Measurements from ENCODE around the gene ADNP. TPM values are rescaled to one million over a fixed set of nuclear protein-coding genes. Genes with fewer than 3 reads are reported as not detected.

ADNP gene
- total and polyA plus RNA-seq, 2 of the 13 experiments (the other 11 are each of a cell fraction or from before 2014, with no cell fraction given): 21.0 to 21.5 TPM

GRCh38 chr20:50931306-50932015, at the start of gene ADNP (continued):
- peak; percentile 61; the same call in 1 of the 2 replicates for TF ChIP-seq TAF1 (CRISPR knock-in tag; IDR thresholded peaks at IDR 0.05)
- TF ChIP-seq TCF12 (IDR thresholded peaks at IDR 0.05): no peak
- TF ChIP-seq TCF12 (CRISPR knock-in tag; IDR thresholded peaks at IDR 0.05): peak; percentile 56
- TF ChIP-seq LBX2 (CRISPR knock-in tag; IDR thresholded peaks at IDR 0.05; ENCODE audit: borderline replicate concordance): no peak
- 0 out of 2 replicates have a peak, but pooled peaks have one; percentile 64 for TF ChIP-seq ZNF318 (CRISPR knock-in tag; IDR thresholded peaks at IDR 0.05)
- TF ChIP-seq ZNF136 (CRISPR knock-in tag; IDR thresholded peaks at IDR 0.05; ENCODE audit: low read depth): no peak
- peak; percentile 61 for TF ChIP-seq RXRA (CRISPR knock-in tag; IDR thresholded peaks at IDR 0.05)
- TF ChIP-seq PRDM4 (CRISPR knock-in tag; IDR thresholded peaks at IDR 0.05; ENCODE audit: borderline replicate concordance): no peak
- no peak for TF ChIP-seq ZNF333 (CRISPR knock-in tag; IDR thresholded peaks at IDR 0.05; ENCODE audit: borderline replicate concordance)
- TF ChIP-seq NCOA1 (CRISPR knock-in tag; IDR thresholded peaks at IDR 0.05): no peak
- TF ChIP-seq FOXP4 (CRISPR knock-in tag; IDR thresholded peaks at IDR 0.05): peak; percentile 51; the same call in 1 of the 2 replicates
- no peak for TF ChIP-seq ZNF234 (CRISPR knock-in tag; conservative IDR thresholded peaks at IDR 0.05)
- peak; percentile 72 for TF ChIP-seq KAT8 (CRISPR knock-in tag; IDR thresholded peaks at IDR 0.05)
- TF ChIP-seq ATF2 (CRISPR knock-in tag; IDR thresholded peaks at IDR 0.05): peak; percentile 84

Data from HepG2 (cell line).